ENCODE data around the gene POC1B.

DNA sequence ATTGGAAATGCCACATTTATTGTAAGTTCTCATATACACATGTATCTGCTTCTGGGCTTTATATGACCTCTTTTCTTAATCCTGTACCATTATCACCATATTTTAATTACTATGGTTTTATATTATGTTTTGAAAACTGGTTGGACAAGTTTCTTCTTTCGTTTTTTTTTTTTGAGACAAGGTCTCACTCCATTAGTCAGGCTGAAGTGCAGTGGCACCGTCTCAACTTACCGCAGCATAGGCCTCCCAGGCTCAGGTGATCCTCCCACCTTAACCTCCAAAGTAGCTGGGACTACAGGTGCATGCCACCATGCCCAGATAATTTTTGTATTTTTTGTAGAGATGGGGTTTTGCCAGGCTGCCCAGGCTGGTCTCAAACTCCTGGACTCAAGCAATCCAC lies 45.9 kb downstream of the POC1B start:
- TF ChIP-seq, protein P1, sequence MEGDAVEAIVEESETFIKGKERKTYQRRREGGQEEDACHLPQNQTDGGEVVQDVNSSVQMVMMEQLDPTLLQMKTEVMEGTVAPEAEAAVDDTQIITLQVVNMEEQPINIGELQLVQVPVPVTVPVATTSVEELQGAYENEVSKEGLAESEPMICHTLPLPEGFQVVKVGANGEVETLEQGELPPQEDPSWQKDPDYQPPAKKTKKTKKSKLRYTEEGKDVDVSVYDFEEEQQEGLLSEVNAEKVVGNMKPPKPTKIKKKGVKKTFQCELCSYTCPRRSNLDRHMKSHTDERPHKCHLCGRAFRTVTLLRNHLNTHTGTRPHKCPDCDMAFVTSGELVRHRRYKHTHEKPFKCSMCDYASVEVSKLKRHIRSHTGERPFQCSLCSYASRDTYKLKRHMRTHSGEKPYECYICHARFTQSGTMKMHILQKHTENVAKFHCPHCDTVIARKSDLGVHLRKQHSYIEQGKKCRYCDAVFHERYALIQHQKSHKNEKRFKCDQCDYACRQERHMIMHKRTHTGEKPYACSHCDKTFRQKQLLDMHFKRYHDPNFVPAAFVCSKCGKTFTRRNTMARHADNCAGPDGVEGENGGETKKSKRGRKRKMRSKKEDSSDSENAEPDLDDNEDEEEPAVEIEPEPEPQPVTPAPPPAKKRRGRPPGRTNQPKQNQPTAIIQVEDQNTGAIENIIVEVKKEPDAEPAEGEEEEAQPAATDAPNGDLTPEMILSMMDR (IDR thresholded peaks at IDR 0.05) = no peak
- no peak for TF ChIP-seq ZBTB21 (CRISPR knock-in tag; IDR thresholded peaks at IDR 0.05; ENCODE audit: borderline replicate concordance)
- no peak for TF ChIP-seq GABPB1 (CRISPR knock-in tag; IDR thresholded peaks at IDR 0.05)
- TF ChIP-seq, protein P2, sequence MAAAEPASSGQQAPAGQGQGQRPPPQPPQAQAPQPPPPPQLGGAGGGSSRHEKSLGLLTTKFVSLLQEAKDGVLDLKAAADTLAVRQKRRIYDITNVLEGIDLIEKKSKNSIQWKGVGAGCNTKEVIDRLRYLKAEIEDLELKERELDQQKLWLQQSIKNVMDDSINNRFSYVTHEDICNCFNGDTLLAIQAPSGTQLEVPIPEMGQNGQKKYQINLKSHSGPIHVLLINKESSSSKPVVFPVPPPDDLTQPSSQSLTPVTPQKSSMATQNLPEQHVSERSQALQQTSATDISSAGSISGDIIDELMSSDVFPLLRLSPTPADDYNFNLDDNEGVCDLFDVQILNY (CRISPR knock-in tag; IDR thresholded peaks at IDR 0.05) = no peak
- no peak for TF ChIP-seq SP1 (CRISPR knock-in tag; conservative IDR thresholded peaks at IDR 0.05)
- TF ChIP-seq, protein P3, sequence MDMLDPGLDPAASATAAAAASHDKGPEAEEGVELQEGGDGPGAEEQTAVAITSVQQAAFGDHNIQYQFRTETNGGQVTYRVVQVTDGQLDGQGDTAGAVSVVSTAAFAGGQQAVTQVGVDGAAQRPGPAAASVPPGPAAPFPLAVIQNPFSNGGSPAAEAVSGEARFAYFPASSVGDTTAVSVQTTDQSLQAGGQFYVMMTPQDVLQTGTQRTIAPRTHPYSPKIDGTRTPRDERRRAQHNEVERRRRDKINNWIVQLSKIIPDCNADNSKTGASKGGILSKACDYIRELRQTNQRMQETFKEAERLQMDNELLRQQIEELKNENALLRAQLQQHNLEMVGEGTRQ (CRISPR knock-in tag; IDR thresholded peaks at IDR 0.05) = no peak
- TF ChIP-seq NFE2L1 (CRISPR knock-in tag; IDR thresholded peaks at IDR 0.05) = no peak
- TF ChIP-seq, protein P4, sequence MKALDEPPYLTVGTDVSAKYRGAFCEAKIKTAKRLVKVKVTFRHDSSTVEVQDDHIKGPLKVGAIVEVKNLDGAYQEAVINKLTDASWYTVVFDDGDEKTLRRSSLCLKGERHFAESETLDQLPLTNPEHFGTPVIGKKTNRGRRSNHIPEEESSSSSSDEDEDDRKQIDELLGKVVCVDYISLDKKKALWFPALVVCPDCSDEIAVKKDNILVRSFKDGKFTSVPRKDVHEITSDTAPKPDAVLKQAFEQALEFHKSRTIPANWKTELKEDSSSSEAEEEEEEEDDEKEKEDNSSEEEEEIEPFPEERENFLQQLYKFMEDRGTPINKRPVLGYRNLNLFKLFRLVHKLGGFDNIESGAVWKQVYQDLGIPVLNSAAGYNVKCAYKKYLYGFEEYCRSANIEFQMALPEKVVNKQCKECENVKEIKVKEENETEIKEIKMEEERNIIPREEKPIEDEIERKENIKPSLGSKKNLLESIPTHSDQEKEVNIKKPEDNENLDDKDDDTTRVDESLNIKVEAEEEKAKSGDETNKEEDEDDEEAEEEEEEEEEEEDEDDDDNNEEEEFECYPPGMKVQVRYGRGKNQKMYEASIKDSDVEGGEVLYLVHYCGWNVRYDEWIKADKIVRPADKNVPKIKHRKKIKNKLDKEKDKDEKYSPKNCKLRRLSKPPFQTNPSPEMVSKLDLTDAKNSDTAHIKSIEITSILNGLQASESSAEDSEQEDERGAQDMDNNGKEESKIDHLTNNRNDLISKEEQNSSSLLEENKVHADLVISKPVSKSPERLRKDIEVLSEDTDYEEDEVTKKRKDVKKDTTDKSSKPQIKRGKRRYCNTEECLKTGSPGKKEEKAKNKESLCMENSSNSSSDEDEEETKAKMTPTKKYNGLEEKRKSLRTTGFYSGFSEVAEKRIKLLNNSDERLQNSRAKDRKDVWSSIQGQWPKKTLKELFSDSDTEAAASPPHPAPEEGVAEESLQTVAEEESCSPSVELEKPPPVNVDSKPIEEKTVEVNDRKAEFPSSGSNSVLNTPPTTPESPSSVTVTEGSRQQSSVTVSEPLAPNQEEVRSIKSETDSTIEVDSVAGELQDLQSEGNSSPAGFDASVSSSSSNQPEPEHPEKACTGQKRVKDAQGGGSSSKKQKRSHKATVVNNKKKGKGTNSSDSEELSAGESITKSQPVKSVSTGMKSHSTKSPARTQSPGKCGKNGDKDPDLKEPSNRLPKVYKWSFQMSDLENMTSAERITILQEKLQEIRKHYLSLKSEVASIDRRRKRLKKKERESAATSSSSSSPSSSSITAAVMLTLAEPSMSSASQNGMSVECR (CRISPR knock-in tag; IDR thresholded peaks at IDR 0.05; ENCODE audit: borderline replicate concordance) = no peak
- TF ChIP-seq, protein P5, sequence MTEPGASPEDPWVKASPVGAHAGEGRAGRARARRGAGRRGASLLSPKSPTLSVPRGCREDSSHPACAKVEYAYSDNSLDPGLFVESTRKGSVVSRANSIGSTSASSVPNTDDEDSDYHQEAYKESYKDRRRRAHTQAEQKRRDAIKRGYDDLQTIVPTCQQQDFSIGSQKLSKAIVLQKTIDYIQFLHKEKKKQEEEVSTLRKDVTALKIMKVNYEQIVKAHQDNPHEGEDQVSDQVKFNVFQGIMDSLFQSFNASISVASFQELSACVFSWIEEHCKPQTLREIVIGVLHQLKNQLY (CRISPR knock-in tag; IDR thresholded peaks at IDR 0.05) = no peak
- no peak for TF ChIP-seq NR3C1 (CRISPR knock-in tag; conservative IDR thresholded peaks at IDR 0.05; ENCODE audit: low read depth)
- TF ChIP-seq, protein P6, sequence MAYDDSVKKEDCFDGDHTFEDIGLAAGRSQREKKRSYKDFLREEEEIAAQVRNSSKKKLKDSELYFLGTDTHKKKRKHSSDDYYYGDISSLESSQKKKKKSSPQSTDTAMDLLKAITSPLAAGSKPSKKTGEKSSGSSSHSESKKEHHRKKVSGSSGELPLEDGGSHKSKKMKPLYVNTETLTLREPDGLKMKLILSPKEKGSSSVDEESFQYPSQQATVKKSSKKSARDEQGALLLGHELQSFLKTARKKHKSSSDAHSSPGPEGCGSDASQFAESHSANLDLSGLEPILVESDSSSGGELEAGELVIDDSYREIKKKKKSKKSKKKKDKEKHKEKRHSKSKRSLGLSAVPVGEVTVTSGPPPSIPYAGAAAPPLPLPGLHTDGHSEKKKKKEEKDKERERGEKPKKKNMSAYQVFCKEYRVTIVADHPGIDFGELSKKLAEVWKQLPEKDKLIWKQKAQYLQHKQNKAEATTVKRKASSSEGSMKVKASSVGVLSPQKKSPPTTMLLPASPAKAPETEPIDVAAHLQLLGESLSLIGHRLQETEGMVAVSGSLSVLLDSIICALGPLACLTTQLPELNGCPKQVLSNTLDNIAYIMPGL (CRISPR knock-in tag; IDR thresholded peaks at IDR 0.05) = no peak

Measured in WTC11 (cell line).